GDM1 (cell line): ENCODE results near the gene GFPT1.
A peak's percentile ranks its signal among the peaks of the same experiment; 100 is the strongest.

Experiments used
- DNase-seq: peaks from one replicate; lab custom pipeline; 2025; lab: John Stamatoyannopoulos, UW

The GFPT1 gene

DNA sequence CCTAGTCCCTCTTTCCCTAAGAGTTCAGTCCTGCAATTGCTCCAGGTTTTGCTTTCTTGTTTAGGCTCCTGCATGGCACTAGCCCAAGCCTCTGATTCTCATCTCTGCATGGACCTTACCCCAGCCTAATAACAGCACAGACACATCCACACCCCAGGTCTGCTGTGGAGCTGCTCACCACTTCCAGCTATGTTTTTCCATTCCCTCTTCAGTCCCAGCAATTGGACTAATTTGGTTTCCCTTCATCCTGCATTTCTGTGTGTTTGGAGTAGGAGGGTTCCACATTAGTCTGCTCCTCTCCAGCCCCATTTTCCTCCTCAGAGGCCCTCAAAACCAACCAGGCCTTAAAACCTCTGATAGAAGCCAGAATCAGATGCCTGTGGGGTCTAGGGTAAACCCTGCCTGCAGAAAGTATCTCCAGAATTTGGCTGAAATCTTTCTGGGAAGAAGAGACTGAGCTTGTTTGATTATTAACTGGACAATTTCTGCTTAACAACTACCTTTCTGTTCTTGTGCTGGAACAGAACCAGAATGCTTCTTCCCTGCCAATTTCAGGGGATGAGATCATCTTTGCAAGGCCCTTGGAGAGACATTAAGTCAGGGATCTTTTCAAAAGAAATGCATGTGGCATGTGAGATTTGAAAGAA is 95.9 kb downstream of the GFPT1 start:
- DNase-seq = no peak

DNA sequence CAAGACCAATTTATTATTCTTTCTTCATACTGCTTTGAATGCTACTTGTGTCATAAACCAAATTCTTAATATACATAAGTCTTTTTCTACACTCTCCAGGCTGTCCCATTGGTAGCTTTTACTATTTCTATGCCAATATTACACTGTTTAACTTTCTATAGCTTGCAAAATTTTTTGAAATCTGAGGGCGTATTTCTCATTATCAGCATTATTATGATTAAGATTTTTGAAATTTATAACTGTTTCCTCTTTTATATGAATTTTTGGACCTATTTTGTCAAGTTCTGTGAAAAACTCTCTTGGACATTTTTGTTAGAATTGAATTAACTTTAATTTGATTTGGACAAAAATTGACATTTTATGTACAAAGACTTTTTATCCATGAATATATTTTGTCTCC is 98.6 kb downstream of the GFPT1 start:
- DNase-seq = no peak

DNA sequence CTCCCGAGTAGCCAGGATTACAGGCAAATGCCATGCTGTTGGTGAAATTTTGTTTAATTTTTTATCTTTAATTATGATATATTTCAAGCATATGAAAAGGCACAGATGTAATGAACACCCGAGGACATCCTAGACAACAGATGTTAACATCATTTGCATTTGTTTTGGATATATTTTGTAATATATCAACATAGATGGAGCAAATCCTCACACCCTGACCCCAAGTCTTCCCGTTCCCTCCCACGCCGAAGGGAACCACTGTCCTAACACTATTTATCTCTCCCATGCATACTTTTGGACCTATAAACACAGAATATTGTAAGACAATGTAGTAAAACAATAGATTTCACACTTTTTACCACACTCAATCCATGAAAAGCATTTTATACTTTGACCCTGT is 99.5 kb downstream of the GFPT1 start:
- DNase-seq = no peak

DNA sequence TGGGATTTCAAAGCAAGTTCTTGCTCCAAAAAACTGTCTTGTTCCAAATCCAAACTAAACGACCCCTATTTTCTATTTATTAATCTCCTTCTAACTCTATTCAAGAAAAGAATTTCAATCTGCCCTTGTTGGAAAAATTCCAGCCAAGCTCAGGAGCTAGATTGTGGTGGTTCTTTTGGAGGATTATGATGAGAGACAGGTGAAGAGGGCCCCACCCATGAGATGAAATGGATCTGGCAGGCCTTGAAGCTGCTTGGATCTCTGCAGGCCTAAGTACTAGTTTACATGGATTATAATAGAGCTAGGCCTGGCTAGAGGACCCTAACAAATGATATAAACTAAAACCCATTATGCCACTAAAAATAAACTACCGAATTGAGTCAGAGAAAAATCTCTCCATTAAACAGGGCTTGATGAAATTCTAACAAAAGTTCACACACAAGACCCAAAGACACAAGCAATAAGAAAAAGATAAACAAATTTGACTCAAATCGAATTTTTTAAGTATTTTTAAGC is 101.6 kb downstream of the GFPT1 start:
- no peak for DNase-seq

DNA sequence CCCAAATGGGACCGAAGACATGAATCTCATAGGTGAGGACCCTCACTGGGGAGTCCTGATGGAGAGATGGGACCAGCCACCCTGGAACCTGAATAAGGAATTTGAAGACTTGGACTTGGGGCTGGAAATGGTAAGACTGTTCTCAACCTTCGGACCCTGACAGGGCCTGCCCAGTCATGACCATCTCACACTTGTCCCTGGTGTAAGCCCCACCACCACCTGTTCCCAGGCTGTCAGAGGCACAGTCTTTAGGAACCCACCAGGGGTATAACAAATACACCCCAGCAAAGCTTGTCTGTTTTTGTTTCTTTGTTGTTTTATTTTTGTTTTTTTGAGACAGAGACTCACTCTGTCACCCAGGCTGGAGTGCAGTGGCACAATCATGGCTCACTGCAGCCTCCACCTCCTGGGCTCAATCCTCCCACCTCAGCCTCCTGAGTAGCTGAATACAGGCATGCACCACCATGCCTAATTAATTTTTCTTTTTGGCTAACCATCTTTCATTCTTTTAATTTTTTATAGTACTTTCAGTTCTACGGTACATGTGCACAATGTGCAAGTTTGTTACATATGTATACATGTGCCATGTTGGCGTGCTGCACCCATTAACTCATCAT is 106.1 kb downstream of the GFPT1 start:
- no peak for DNase-seq

DNA sequence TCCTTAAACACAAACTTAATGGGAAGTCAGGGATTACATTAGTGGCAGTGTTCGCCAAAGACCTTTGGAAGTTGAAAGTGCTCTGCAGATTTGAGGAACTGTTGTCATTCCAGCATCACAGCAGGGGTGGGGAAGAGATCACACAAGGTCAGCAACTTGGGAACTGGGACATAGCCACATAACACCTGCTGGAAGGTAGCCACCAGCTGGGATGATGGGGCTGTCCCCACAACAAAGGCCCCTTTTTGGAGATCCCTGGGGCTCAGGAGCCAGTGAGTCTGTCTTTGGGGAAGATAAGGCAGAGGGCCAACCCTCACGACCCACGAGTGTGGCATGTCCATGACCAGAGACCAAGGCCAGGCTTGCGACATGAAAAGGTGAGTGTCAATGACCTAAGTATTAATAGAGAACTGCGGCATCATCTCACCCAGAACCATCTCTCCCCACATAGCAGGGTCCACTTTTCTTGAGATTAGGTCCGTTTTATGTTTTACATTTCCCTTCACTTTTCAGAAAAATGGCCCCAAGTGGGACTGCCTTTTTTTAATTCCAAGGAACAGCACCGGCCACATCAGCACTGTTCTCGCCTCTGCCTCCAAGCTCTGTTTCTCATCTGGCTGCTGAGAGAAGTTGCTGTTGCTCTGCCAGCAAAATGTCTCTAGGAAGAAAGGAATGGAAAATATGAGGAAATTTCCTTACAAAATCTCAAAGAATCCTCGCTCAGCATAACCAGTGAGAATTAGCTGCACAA is 106.9 kb downstream of the GFPT1 start:
- DNase-seq = no peak

DNA sequence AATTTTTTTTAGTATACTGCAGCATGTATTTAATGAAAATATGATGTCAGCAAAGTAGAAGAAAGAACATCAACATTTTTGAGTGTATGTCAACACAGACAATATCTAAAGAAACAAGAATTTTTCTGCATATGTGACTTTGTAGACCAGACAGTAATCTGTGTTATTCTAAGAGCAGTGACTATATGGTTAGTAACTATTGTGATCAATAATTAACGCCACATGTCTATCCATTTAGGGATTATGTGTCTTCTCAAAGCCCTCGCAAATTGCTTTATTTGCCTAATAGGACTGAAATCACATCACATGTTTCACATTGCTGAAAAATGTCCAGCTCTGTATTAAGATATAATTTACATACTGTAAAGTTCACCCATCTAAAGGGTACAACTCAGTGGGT is 107.8 kb downstream of the GFPT1 start:
- DNase-seq = no peak

DNA sequence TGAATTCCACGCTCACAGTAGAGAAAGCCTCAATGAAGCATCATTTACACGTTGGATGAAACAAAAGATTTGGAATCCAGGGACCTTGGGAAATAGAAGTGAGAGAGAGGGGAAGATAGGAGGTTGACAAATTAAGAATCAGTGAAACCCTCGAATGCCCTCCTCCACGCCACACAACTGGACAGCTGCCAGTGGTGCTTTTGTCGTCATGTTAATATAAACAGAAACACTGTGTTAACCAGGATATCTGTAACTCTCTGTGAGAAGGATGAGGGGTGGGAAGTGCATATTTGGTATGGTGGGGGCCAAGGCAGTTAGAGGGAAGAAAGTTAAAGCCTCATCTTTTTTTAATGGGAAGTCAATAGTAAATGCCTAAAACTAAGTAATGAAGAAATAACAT is 108.7 kb downstream of the GFPT1 start:
- DNase-seq = no peak

DNA sequence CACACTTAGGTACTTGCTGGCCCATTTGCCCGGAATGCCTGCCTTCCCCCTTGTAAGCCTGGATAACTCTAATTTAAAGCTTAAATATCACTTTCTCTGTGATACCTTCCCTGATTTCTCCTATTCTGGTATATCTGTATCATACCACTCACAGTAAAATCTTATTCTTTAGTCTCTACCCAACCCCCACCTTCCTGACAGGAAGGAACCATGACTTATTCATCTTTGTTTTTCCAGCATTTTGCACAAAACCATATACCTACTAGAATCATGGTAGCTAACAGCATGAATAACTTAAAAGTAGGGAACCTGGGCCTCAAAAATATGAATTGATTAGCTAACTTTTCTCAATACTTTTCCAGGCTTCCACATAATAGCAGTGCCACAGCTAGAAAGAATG is 111.5 kb downstream of the GFPT1 start:
- DNase-seq = no peak

DNA sequence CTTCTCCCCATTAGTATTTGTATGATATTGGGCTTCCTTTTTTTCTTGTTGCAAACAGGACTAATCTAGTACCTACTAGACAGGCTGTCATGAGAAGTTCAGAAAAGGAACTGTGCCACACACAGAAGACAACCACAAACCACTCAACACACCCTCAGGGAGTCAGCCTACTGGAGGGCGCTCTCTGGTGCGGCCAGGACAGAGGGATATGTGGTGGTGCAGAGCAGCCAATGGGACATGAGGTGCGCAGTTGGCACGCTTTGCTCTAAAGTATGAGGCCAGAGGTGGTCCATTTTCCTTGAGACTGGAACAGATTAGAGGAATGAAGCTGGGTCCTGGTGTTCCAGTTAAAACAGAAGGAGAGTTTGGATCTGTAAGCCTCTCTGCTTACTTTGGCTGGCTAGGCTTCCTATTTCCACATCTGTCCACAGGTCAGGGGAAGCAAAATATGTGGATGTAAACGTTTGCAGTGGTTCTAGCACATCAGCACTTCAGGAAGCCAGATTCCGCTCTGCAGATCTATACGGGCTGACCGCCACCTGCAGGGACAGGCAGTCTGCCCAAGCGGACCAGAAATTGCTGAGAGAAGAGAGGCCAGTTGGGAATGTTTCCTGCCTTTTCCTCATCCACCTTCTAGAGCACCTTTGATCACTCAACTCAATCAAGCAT is 114.1 kb downstream of the GFPT1 start:
- DNase-seq = peak; percentile 70

DNA sequence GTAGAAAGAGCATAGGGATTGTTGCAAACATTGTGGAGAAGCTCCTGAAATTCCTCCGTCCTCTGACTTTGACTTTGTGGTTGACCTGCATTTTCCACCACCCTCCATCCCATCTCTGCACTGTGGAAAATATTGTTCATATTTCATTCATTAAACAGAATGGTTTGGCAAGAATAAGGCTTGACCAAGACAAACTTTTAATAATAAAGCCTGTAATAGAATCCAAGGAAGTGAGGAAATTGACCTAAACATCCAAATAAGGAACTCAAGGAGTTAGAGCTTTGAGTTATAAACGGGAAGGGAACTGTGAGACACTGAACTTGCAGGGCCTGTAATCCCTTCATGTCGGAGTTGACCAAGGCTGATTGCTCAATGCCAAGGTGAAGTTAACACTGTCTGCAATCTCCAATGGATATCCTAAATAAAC is 115.2 kb downstream of the GFPT1 start:
- no peak for DNase-seq
